H9 (cell line): ENCODE results near the gene ACO1. TPM values are rescaled to one million over a fixed set of nuclear protein-coding genes. Genes with fewer than 3 reads are reported as not detected.

Source experiments
- DNase-seq: peaks from one replicate; pipeline ENCODE4 v3.0.0-alpha.2; 2017
- H2AFZ ChIP-seq: one replicate; pipeline ENCODE4 v1.6.1; 2013; ENCODE audit warnings: mild to moderate bottlenecking, low read length, control low read depth, moderate library complexity
- H2AK5ac ChIP-seq: 2 replicates; pipeline ENCODE4 v1.6.1; 2013; ENCODE audit warnings: low read length, control low read depth, mixed read lengths; ENCODE audit not compliant: insufficient read length
- H2BK120ac ChIP-seq: one replicate; pipeline ENCODE4 v1.6.1; 2013; ENCODE audit warnings: low read depth, mild to moderate bottlenecking, low read length, control low read depth, inconsistent platforms; ENCODE audit not compliant: poor library complexity, severe bottlenecking
- H2BK12ac ChIP-seq: 2 replicates; pipeline ENCODE4 v1.6.1; 2013; ENCODE audit warnings: low read length, control low read depth, mixed read lengths, low read depth; ENCODE audit not compliant: insufficient read length
- H2BK15ac ChIP-seq: 2 replicates; pipeline ENCODE4 v1.6.1; 2013; ENCODE audit warnings: low read depth, low read length, control low read depth
- H2BK20ac ChIP-seq: one replicate; pipeline ENCODE4 v1.6.1; 2013; ENCODE audit warnings: low read depth, mild to moderate bottlenecking, low read length, control low read depth, inconsistent platforms; ENCODE audit not compliant: poor library complexity, severe bottlenecking
- H2BK5ac ChIP-seq: 2 replicates; pipeline ENCODE4 v1.6.1; 2013; ENCODE audit warnings: low read length, control low read depth, mixed read lengths; ENCODE audit not compliant: insufficient read length
- H3K14ac ChIP-seq: 2 replicates; pipeline ENCODE4 v1.6.1; 2013; ENCODE audit warnings: low read length, control low read depth; ENCODE audit not compliant: insufficient read depth
- H3K18ac ChIP-seq: 2 replicates; pipeline ENCODE4 v1.6.1; 2013; ENCODE audit warnings: low read depth, mild to moderate bottlenecking, mixed read lengths, low read length, control low read depth; ENCODE audit not compliant: insufficient read length
- H3K23ac ChIP-seq: 2 replicates; pipeline ENCODE4 v1.6.1; 2013; ENCODE audit warnings: low read length, control low read depth, mixed read lengths, low read depth; ENCODE audit not compliant: insufficient read length
- H3K23me2 ChIP-seq: 2 replicates; pipeline ENCODE4 v1.6.1; 2013; ENCODE audit warnings: low read depth, mild to moderate bottlenecking, mixed read lengths, low read length, control low read depth; ENCODE audit not compliant: insufficient read length, poor library complexity, severe bottlenecking
- H3K27ac ChIP-seq: 2 replicates; pipeline ENCODE4 v1.5.1; 2013; ENCODE audit warnings: low read length, control low read depth, mixed read lengths, low read depth; ENCODE audit not compliant: insufficient read length
- H3K27me3 ChIP-seq: 2 replicates; pipeline ENCODE4 v1.6.1; 2013; ENCODE audit warnings: low read length, control low read depth, inconsistent platforms; ENCODE audit not compliant: insufficient read depth
- H3K4ac ChIP-seq: 2 replicates; pipeline ENCODE4 v1.6.1; 2013; ENCODE audit warnings: low read depth, mild to moderate bottlenecking, control low read depth, inconsistent platforms, low read length, moderate library complexity
- H3K4me1 ChIP-seq: 2 replicates; pipeline ENCODE4 v1.6.1; 2013; ENCODE audit warnings: low read length, control low read depth, inconsistent platforms; ENCODE audit not compliant: insufficient read depth
- H3K4me2 ChIP-seq: 2 replicates; pipeline ENCODE4 v1.6.1; 2013; ENCODE audit warnings: low read length, control low read depth, mixed read lengths; ENCODE audit not compliant: insufficient read length, insufficient read depth
- H3K56ac ChIP-seq: 2 replicates; pipeline ENCODE4 v1.6.1; 2013; ENCODE audit warnings: low read depth, mild to moderate bottlenecking, mixed read lengths, low read length, control low read depth; ENCODE audit not compliant: insufficient read length
- H3K79me1 ChIP-seq: 2 replicates; pipeline ENCODE4 v1.6.1; 2013; ENCODE audit warnings: low read depth, mild to moderate bottlenecking, moderate library complexity, low read length, control low read depth, inconsistent platforms; ENCODE audit not compliant: insufficient read depth, poor library complexity, severe bottlenecking
- H3K79me2 ChIP-seq: 2 replicates; pipeline ENCODE4 v1.6.1; 2013; ENCODE audit warnings: low read length, control low read depth, inconsistent platforms; ENCODE audit not compliant: insufficient read depth
- H3K9ac ChIP-seq: 2 replicates; pipeline ENCODE4 v1.6.1; 2013; ENCODE audit warnings: low read length, control low read depth, mixed read lengths; ENCODE audit not compliant: insufficient read length; ENCODE audit errors: extremely low read depth
- H3K9me3 ChIP-seq: one replicate; pipeline ENCODE4 v1.6.1; 2013; ENCODE audit warnings: low read depth, low read length, inconsistent platforms; ENCODE audit not compliant: control insufficient read depth
- H3T11ph ChIP-seq: one replicate; pipeline ENCODE4 v1.6.1; 2013; ENCODE audit warnings: mild to moderate bottlenecking, low read length, control low read depth, inconsistent platforms
- H4K20me1 ChIP-seq: one replicate; pipeline ENCODE4 v1.6.1; 2013; ENCODE audit not compliant: control insufficient read depth, insufficient read length, insufficient read depth
- H4K5ac ChIP-seq: 2 replicates; pipeline ENCODE4 v1.6.1; 2013; ENCODE audit warnings: low read depth, mild to moderate bottlenecking, mixed read lengths, low read length, control low read depth; ENCODE audit not compliant: insufficient read length
- H4K8ac ChIP-seq: replicated peaks from 2 replicates; pipeline ENCODE4 v1.6.1; 2013; ENCODE audit warnings: low read length, control low read depth, mixed read lengths, low read depth; ENCODE audit not compliant: insufficient read length
- H4K91ac ChIP-seq: 2 replicates; pipeline ENCODE4 v1.6.1; 2013; ENCODE audit warnings: low read depth, mild to moderate bottlenecking, moderate library complexity, mixed read lengths, low read length, control low read depth; ENCODE audit not compliant: insufficient read length
- H3K27ac Mint-ChIP-seq, 3 experiments: 2 replicates in 2 of 3; 3 replicates in 1 of 3; pipeline ENCODE4 v1.8.0; 2020 to 2021; ENCODE audit warnings: mixed read lengths in 3 of 3, mild to moderate bottlenecking in 1 of 3, moderate library complexity in 1 of 3
- H3K27me3 Mint-ChIP-seq: 2 replicates; pipeline ENCODE4 v1.8.0; 2021; ENCODE audit warnings: low read depth, mild to moderate bottlenecking, moderate library complexity, mixed read lengths
- H3K36me3 Mint-ChIP-seq, 3 experiments: 2 replicates in 2 of 3; 3 replicates in 1 of 3; pipeline ENCODE4 v1.8.0; 2020 to 2021; ENCODE audit warnings: low read depth in 3 of 3, mixed read lengths in 3 of 3; ENCODE audit not compliant: insufficient read depth in 1 of 3
- H3K4me1 Mint-ChIP-seq, 2 experiments: 2 replicates each; pipeline ENCODE4 v1.8.0; 2020; ENCODE audit warnings: mixed read lengths in 2 of 2
- H3K4me3 Mint-ChIP-seq, 2 experiments: 2 replicates in 1 of 2; 3 replicates in 1 of 2; pipeline ENCODE4 v1.8.0; 2020 to 2021; ENCODE audit warnings: mild to moderate bottlenecking in 2 of 2, mixed read lengths in 2 of 2, moderate library complexity in 1 of 2
- H3K9me3 Mint-ChIP-seq, 2 experiments: 2 replicates in 1 of 2; 3 replicates in 1 of 2; pipeline ENCODE4 v1.8.0; 2020; ENCODE audit warnings: mild to moderate bottlenecking in 2 of 2, mixed read lengths in 2 of 2, moderate library complexity in 1 of 2
- WGBS: extraction: QIAGEN DNeasy Blood & Tissue Kit; methylation state at CpG from one replicate; pipeline ENCODE4 v1.1.7; 2013; ENCODE audit warnings: missing lambda C conversion rate, low lambda C conversion rate, mixed read lengths; ENCODE audit not compliant: insufficient read length; ENCODE audit errors: extremely low coverage; 5-methylcytosine and 5-hydroxymethylcytosine counted together
- total RNA-seq: library from RNA; stranded (reverse); gene quantifications from 2 replicates; pipeline ENCODE4 v1.2.1, GENCODE V29; 2021
- TF ChIP-seq, protein P1 (sequence below): fragments of 200-600 bp; sonication (generic); conservative IDR thresholded peaks from 3 replicates; pipeline ENCODE4 v1.8.0; 2021; ENCODE audit warnings: antibody characterized with exemption, mild to moderate bottlenecking

Gene ACO1
- total RNA-seq, 1 experiment from 2014 or later, result 44.5 TPM

DNA sequence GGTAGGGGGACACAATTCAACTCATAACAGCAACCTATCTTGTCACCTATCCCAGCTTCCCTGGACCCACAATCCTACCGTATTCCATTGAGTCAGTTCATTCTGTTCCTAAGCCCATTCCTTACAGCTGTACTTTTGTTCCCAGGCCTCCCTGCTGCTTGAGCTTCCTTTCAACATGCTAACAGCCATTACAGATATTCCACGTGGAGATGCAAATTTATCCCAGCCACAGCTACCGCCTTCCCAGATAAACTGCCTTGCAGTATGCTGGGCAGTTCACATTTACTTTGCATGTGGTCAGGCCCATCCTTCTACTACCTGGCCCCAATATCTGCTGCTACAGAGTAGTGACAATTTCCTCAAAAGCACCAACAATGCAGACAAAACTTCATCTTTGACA lies 118.6 kb downstream of the ACO1 start:
- Histone ChIP-seq H2BK12ac (no peak overlapping the region), H2BK120ac (no peak overlapping the region), H3T11ph (no peak overlapping the region), H3K4me1 (no peaks in the 10 kb centered on the region), H2BK20ac (no peak overlapping the region), H3K23ac (no peak overlapping the region), H3K9ac (no peak overlapping the region), H3K4me2 (no peak overlapping the region), H4K91ac (no peak overlapping the region), H3K27me3 (no peaks in the 10 kb centered on the region), H2AK5ac (no peak overlapping the region), H3K23me2 (no peaks in the 10 kb centered on the region), H3K79me2 (no peaks in the 10 kb centered on the region), H3K4ac (no peak overlapping the region), H3K56ac (no peak overlapping the region), H3K18ac (no peak overlapping the region), H2AFZ (no peak overlapping the region), H2BK5ac (no peak overlapping the region), H3K27ac (no peak overlapping the region), H4K8ac (no peak overlapping the region), H4K20me1 (no peaks in the 10 kb centered on the region), H4K5ac (no peak overlapping the region), H3K9me3 (no peaks in the 10 kb centered on the region), H3K14ac (no peak overlapping the region), H2BK15ac (no peak overlapping the region), H3K79me1 (no peaks in the 10 kb centered on the region)
- Mint-ChIP-seq H3K4me3 (no peak overlapping the region), H3K4me1 (peaks cover 11 to 13% of the 10 kb centered on the region in 2 experiments; a peak in 3 of 4 replicates), H3K27ac (peak overlapping the region in 2 of 3 experiments; percentile 25 to 80; a peak in 3 of 7 replicates), H3K27me3 (no peaks in the 10 kb centered on the region), H3K36me3 (peaks cover 8 to 16% (median 13%) of the 10 kb centered on the region in 3 experiments), H3K9me3 (peaks cover 0 to 3% of the 10 kb centered on the region in 2 experiments; a peak in 3 of 5 replicates)
- WGBS, result no CpG with 5 or more reads among the region's 3 CpGs
- TF ChIP-seq, protein P1, sequence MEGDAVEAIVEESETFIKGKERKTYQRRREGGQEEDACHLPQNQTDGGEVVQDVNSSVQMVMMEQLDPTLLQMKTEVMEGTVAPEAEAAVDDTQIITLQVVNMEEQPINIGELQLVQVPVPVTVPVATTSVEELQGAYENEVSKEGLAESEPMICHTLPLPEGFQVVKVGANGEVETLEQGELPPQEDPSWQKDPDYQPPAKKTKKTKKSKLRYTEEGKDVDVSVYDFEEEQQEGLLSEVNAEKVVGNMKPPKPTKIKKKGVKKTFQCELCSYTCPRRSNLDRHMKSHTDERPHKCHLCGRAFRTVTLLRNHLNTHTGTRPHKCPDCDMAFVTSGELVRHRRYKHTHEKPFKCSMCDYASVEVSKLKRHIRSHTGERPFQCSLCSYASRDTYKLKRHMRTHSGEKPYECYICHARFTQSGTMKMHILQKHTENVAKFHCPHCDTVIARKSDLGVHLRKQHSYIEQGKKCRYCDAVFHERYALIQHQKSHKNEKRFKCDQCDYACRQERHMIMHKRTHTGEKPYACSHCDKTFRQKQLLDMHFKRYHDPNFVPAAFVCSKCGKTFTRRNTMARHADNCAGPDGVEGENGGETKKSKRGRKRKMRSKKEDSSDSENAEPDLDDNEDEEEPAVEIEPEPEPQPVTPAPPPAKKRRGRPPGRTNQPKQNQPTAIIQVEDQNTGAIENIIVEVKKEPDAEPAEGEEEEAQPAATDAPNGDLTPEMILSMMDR, result no peak
- DNase-seq, result no peak

Other genes starting within 250 kb of the ACO1 start
- 4.1 TPM in 2 replicates for gene RIGI, start 141.6 kb downstream of the ACO1 start, total RNA-seq
- gene SMIM27, start 167.7 kb downstream of the ACO1 start, total RNA-seq, result 12.2 and 15.7 TPM in 2 replicates
- gene TOPORS, start 167.9 kb downstream of the ACO1 start, total RNA-seq, result 30.2 and 31.9 TPM in 2 replicates
- 60.2 and 66.4 TPM in 2 replicates for gene NDUFB6, start 188.5 kb downstream of the ACO1 start, total RNA-seq